G401.6 (cell line): ENCODE measurements around the gene KEL.

Experiments used
- FAIRE-seq: peaks from 2 replicates; lab custom pipeline; 2012; peaks lifted over from hg19 to GRCh38; lab: Jason Lieb, UNC

The KEL gene

GRCh38 chr7:142897691-142898090 lies 64.5 kb downstream of the KEL start:
- FAIRE-seq = no peak

GRCh38 chr7:142896741-142897379 lies 65.3 kb downstream of the KEL start:
- no peak for FAIRE-seq

GRCh38 chr7:142896151-142896550 lies 66.0 kb downstream of the KEL start:
- no peak for FAIRE-seq

DNA sequence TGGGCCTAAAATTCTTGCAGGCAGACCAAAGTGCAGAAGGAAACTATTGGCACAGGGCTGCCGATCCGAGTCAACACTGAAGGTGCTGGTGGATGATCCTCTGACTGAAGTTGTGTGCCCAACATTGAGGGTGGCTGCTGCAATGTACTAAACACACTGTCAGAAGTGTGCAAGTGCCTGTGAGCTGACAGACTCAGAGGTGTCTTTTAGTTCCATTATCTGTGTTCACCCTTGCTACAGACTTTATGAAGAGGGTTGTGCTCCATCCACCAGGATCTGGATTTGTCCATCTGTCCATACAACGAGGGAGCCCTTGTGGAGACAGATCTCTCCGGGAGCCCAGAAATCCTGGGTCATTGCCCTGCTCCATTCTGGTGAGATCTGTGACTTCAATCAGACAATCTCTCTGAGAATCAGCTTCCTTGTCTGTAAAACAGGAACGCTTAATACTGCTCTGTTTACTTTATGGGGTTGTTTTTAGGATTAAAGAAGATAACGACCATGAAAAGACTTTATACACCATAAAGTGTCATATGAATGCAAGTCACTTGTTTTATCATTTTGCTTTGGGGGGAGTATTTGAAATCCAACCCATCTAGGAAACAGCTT lies 67.1 kb downstream of the KEL start:
- FAIRE-seq = no peak

- FAIRE-seq = no peak
These were observed 67.8 kb downstream of the KEL start for GRCh38 chr7:142894112-142894984.

DNA sequence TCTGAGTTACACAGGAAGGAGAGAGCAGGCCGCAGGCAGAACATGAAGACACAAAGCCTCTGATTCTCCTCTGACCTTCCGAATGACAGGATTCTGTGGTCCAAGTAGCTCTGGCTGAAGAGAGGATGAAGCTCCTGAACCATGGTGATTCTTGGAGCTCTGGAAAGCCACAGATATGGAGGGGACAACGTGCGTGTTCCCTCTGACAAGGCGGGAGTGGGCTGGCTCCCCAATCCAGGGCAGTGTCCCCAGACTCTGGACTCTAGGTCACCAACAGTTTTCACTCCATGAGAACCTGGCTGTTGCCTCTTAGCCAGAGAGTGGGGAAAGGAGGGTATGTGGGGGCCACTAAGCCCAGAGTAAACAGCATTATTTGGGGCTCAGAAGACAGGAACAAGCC lies 69.2 kb downstream of the KEL start:
- FAIRE-seq = no peak

DNA sequence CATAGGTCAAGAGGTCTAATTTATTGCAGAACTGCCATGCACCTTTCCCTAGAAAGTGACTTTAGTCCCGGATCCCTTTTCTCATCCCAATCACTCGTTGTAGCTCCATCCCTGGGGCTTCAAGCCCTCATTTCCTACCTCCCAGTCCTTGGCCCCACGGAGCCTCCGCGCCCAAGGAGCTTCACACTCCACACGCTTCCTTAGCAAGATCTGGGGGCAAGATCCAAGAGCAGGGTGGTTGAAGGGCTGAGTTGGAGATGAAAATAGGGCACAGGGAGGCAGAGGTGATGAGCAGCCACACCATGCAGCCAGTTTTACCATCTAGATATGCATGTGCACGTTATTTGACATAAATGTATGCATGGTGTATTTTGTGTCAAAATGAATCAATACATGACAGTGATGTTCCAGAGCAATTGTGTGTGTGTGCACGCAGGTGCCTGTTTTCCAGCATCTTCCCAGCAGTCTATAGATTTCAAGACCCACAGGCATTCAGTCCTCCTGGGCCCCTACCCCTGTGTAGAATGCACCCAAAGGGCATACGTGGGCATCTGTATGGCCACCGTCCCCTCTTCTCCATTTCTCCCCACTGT lies 70.6 kb downstream of the KEL start:
- FAIRE-seq = no peak
